ENCODE measurements around the gene RAB8B. TPM values are rescaled to one million over a fixed set of nuclear protein-coding genes. Genes with fewer than 3 reads are reported as not detected.

The RAB8B gene
- total RNA-seq, 1 donor from 2014 or later = 72.0 TPM

DNA sequence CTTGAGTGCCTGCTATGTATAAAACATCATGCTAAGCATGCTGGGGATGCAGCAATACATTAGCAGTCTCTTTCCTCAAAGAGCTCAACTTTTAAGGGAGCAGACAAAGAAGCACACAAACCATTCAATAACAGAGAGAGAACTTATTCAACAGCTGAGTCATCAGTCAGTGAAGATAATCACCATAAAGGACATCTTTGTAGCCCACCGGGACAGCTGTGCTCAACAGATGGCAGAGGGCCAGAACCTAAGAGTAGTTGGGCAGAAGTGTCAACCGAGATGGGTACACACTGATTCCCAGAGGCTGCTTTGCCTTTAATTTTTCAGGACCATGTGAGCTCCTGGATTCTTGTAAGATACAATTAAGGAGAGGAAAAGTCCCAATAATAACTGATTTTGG, 4.2 kb upstream of the RAB8B start:
- DNase-seq (ENCODE audit: low read depth, low spot score) = no peak

DNA sequence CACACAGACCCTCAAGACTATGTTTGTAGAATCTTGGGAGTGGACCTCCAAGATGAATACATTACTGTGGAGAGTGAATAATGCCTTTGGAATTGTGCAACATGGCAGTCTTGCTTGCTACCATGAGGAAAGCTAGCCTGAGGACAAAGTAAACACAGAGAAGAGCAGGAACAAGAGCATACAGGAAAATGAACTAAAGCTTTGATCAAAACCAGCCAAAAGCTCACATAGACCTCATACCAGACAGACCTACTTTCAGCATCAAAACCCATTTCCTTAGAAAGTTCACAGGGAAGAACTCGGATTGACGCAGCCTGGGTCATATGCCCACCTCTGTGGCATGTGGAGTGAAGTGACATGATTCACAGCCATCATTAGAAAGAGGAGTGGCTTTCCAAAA, 3.3 kb upstream of the RAB8B start:
- DNase-seq (ENCODE audit: low read depth, low spot score) = no peak

DNA sequence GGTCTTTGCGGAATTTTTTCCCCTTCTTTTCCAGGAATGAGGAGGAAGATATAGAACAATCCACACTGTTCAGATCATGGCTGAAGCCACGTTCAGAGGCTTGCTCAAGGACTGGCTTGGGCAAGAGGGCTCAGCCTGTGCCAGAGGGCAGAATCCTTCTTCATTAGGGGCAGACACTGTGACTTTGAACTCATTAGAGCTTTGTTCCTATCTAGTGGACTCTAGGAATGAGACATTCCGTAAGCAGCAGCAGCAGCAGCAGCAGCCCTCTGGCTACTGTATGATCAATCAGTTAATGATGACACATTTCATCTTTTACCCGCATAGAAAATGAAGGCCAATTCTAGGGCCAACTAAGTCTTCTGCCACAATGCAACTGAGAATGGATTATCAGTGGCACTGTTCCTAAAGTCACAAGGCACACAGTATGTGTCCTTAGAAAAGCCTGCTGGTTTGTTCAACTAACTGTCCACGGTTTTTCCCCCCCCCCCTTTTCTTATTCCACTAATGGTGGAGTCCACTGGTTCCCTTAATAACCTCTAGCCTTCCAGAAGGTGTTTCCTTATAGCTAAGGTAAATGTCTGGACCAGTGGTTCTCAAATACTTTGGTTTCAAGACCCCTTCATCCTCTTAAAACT, 1.7 kb upstream of the RAB8B start:
- no peak for DNase-seq (ENCODE audit: low read depth, low spot score)

DNA sequence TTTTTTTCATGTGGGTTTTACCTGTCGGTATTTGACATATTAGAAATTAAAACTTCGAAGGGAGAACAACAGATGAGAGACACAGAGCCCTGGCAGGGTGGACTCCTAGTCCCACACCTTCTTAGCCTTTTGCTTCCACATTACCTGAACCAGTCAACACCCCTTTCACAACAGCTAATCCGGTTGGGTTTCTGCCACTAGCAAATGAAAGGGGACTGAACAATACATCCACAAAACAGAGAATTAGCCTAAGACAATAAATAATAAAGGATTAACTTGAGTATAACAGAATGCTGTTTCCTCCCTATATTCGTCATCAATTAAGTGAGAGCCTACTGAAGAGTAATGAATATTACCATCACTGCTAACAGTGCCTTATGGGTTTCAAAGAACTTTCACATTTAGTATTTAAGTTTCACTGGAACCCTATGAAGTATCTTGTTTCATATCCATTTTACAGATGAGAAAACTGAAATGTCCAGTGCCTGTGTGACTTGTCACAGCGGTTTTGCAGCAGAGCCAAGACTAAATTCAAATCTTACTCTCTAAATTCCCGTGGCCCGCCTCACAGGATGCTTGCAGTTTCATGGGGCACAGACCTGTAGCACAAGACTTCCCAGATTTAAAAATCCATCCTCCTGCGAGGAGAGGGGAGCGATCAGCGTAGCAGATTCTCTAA, 1.0 kb upstream of the RAB8B start:
- no peak for DNase-seq (ENCODE audit: low read depth, low spot score)

DNA sequence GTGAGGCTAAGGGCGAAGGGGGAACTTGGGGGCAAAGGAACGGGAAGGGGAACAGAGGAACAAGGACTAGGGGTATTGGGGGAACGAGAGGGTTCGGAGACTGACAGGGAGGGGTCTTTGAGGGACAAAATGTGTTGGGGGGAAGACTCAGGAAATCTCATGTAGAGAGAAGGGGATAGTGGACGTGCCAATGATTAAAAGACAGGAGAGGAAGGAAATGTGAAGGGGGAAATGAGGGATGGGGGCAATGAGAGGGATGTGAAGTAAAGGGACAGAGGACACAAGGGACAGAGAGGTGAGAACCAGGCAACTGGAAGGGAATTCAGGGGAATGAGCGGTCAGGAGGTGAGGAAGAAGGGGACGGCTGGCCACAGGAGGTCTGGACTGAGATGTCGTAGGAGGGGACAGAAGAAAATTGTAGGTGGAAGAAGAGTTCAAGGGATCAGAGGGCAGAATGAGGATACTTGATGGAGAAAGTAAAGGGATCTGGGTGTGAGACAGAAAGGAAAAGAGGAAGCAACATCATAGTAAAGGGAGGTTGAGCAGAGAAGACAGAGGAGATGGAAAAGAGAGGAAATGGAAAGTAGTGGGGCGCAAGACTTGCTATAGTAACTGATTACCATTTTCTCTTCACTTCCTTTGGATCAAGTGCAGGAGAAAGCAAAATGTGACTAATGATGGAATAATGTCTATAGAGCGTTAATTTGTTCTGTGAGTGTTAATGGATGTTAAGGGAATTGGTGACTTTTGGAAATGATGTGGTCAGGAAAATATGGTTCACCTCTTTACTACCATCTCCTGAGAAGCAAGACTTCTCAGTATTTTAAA, 749 bp downstream of the RAB8B start:
- DNase-seq (ENCODE audit: low read depth, low spot score) = no peak

DNA sequence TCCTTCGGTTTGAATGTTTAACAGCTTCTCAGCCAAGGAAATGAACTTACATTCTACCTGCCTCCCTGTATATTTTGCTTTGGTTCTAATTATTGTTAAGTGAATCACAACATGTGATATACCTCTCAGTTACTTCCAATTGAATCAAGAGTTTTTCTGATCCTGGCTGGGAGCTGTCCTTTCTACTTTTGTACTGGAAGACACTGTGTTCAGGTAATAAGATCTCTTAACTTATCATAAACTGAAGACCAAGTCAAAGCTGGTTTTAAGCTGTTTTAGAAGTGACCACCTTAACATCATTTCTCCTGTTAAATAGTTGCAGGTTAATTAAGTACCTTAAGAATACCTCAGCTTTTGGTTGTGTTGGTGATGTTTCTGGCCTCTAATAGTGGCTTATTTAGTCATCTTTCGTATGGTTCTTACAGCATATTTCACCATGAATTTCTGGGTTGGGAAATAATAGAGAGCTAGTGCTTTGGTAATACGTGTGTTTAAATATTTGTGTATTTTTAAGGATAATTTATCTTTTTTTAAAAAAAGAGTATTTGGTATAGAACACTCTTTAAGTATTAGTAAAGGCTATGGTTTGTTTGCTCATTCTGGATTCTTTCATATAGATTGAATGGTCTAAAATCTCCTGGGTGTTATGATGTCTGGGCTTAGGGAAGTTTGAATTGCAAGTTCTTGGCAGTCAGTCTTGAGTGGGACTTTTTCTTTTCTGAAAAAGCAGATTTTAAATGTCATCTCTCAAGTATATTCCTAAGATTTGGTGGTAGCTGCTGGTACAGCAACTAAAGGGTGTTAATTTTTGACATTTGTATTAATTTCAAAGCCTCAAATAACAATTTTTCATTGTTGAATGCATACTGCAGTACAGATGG, 1.6 kb downstream of the RAB8B start:
- no peak for DNase-seq (ENCODE audit: low read depth, low spot score)

DNA sequence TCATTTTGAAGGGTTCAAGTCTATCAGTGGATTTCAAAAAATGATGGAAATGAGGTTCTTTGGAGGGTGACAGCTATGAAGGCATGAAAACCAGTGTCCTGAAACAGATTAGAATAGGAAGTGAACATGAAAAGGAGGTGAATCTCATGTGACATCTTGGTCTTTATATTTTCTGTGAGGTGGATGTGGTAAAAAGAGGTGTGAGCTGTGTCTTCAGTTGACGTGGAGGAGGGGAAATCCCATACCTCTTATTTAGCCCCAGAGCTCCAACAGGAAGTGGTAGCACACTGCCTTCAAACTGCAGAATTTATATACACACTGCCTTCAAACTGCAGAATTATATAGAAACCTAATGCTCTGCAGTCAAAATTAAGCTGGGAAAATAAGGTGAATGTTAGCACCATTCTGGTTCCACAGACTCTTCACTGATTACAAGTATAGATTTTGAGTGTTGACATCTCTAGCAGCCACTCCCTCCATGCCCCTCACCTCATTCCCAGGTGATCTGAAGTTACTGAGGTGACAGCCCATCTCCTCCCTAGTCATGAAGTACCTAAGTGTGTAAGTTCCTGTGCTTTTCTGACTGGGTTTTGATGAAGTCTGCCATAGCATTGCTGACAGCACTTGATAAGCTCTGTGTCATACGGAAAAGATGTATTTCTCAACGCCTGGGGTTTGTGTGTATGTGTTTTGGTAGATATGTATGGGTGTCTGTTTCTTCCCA, 2.7 kb downstream of the RAB8B start:
- DNase-seq (ENCODE audit: low read depth, low spot score) = no peak

DNA sequence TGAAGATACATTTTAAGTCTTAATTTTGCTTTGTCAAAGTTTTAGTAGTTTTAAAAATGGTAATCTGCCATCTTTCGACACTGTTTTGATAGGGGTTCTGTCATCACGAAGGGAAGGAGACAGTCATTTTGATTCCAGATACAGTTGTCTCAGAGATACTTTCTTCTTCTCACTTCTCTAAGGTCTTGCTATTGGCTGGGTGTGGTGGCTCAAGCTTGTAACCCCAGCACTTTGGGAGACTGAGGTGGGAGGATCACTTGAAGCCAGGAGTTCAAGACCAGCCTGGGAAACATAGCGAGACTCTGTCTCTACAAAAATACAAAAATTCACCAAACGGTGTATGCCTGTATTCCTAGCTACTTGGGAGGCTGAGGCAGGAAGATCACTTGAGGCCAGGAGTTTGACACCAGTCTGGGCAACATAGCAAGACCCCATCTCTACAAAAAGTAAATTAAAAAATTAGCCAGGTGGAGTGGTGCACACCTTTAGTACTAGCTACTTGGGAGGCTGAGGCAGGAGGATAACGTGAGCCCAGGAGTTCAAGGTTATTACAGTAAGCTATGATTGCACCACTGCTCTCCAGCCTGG, 3.3 kb downstream of the RAB8B start:
- no peak for DNase-seq (ENCODE audit: low read depth, low spot score)

DNA sequence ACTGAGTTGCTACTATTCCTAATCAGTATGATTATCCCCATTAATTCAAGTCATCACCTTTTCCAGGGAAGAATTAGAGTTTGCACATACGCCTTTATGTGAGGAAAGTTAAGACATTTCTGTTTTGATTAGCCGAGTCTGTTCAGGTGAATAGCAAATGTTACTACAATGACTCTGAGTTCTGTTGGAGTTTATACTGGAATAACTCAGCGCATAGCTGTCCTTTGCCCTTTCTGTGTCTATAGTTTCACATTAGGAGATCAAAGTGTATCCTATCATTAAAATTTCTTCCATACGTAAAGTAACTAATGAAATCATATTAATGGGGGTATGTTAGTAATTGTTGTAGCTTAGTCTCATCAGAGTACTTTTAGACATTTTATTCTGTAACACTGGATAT, 4.9 kb downstream of the RAB8B start:
- DNase-seq (ENCODE audit: low read depth, low spot score) = no peak

DNA sequence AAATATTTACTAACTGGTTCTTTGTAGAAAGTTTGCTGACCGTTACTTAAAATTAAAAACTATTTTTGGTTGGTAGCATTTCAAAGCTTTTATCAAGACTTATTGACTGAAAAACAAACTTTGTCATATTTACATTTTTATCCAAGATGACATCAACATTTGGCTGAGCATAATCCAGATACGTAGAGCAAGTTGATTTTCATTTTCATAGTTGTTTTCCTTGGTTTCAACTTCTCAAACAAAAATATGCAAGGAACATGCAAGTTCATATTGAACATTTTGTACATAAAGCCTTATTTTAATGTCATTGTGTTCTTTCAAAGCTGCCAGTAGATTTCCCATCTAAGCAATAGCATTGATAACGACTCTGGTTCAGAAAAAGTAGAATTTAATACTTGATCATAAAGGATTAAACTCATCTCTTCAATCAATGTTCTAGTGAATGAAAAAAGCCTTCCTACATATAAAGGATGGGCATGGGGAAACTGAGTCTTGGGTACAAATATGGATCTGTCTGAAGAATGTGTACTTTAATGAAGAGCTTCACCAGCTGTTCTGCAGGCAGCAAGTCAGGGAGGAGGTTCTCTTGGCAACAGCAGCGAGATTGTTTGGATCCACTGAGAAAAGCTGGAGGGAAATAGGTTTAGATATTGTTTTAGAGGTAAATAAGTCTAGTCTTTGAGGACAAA, 5.6 kb downstream of the RAB8B start:
- DNase-seq (ENCODE audit: low read depth, low spot score) = no peak

DNA sequence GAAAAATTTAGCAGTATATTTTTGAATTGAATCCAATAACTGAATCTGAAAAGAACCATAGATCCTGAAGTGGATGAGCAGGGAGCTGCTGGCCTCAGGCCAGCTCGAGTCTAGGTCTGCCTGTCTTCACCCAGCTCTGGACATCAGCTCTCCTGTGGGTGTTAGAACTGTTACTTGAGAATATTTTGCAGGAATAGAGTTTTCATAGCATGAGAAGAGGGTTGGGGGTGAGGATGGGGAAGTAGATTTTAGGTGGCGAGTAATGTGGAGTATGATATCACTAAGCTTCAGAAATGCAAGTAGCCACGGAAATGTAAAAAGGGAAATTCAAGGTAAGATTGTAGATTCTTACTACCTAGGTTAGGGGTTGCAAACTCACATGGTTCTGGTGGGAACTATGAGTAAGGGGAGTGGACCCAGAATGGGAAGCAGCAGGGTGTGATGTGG, 6.2 kb downstream of the RAB8B start:
- no peak for DNase-seq (ENCODE audit: low read depth, low spot score)

DNA sequence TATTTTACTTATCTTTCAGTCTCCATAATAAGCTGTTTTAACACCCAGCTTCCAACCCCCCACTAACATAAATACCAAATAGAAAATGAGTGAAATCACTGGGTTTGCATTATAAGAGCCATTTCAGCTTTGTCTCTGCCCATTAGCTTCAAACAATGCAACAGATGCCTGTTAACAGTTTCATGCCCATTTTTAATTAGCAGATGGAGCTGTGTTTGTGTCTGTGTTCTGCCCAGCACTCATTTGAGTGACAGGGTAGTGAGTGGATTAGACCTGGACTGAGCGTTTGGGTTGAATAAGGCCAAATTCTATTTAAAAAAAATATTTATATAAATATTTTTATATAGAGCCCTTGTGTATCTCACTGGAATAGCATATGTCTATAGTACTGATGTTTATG, 7.4 kb downstream of the RAB8B start:
- DNase-seq (ENCODE audit: low read depth, low spot score) = no peak

DNA sequence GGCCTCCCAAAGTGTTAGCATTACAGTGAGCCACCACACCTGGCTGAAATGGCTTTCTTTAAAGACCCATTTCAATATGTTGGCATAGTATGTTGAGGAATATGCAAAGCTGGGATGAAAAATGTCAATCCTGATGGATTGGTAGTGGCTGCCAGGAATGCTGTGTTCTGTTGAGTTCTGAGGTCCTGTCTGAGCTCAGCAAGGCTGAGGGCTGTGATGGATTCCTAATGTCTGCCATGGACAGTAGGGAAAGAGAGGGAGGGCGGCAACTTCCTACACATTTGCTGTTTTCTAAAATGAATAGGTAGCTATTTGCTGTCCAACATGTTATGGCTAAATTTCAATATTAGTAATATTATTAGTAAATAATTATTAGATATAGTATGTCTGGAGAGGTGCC, 8.2 kb downstream of the RAB8B start:
- DNase-seq (ENCODE audit: low read depth, low spot score) = no peak

DNA sequence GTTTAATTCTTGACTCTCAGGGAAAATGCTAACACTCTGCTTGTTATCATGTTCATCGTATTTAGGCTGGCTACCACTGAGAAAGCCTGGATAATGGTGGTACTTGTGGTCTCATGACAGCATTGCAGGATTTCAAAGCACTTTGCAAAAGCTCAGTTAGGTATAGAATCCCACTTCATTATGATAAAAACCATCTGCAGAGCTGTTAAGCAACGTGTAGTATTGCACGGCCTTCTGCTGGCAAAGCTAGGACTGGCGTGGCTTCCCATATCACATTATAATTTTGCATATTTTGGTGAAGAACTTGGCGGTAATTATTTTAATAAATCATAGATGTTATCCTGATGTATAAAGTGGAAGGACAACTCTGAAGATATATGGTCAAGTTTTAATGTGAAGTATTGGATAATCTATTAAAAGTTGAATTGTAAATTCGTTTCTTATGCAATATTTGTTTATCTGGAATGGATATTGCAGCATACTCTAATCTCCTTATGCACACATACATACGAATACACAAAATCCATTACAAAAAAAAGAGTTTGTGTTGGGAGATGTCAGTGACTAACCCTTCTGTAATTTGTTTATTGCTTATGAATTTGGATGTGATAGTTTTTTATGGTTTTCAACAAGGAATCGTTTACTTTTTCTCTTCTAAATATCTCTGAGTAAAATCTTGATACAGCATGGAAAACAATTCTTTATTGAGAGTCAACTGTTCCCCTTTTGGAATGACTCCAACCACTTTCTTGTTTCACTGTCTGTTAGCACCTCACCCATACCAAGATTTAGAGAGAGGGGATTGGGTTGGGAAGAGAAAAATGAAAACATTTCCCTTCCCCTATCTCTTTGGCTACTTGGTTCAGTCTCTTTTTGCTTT, 9.2 kb downstream of the RAB8B start:
- no peak for DNase-seq (ENCODE audit: low read depth, low spot score)

DNA sequence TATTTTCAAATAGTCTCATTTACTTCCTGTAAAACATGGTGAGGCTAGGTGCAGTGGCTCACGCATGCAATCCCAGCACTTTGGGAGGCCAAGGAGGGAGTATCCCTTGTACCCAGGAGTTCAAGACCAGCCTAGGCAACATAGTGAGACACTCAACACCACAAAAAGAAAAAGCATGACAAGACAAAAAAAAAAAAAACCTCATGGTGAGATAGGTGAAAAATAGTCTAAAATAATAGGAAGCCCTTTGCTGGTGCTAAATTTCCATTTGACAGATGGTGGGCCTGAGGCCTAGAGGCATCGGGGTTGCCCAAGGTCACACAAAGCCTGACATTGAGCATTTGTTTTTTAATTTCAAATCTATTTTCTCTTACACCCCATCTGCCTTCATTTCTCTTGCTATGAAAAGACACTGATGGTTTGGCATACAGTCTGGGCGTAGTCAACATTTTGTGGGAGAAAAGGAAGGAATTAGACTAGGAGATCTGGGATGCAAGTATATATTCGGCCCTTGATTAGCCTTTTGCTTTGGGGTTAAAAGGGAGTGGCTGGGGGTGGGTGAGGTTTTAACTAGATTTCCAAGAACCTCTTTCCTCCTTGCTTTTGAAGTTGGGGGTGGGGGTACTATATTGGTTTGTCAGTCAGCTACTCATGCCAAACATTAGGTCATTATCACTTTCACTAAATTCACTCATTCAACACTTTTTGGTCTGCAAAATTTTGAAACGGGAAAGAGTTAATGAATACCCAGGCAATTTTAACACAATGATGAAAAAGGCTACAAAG, 11.3 kb downstream of the RAB8B start:
- DNase-seq (ENCODE audit: low read depth, low spot score) = no peak

DNA sequence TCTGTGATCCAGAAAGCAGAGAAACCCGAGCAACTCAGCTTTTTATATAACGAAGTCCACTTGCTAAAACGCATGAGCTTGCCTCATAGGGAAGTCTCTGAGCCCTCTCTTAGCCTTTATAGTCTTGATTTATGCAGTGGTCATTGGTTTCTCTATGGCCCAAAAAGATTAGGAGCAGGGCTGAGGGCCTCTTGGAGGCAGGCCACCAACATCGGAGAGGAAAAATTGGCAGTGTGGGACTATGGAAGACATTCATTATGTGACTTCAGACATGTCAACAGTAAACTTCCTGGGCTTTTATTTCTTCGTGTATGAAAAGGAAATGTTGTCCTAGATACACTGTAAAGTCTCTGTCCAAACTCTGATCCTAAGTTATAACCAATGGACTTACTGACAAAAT, 13.5 kb downstream of the RAB8B start:
- no peak for DNase-seq (ENCODE audit: low read depth, low spot score)

DNA sequence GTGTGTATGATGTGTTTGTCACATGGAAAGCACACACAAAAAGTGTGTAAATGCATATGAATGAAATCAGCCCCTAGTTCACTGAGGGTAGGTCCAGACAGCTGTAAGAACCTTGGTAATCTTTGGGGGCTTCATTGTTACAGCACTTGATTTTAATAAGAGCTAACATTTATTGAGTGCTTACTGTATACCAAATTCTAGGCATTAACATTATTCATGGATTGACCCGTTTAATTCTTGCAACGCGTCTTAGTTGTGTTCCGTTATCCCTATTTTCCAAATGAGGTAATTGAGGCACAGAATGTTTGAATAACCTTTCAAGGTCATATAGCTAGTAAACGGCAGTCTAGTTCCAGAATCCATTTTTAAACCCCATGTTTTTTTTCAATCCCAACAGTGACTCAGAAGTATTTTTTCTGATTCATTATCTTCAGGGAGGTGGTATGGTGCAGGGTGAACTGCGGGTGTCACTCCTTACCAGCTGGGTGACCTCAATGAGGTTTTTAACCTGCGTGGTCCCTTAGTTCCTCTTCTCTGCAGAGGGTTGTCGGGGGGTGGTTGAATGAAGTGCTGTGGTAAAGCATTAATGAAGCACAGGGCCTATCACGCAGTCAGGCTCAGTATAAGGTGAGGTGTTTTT, 14.2 kb downstream of the RAB8B start:
- DNase-seq (ENCODE audit: low read depth, low spot score) = no peak

DNA sequence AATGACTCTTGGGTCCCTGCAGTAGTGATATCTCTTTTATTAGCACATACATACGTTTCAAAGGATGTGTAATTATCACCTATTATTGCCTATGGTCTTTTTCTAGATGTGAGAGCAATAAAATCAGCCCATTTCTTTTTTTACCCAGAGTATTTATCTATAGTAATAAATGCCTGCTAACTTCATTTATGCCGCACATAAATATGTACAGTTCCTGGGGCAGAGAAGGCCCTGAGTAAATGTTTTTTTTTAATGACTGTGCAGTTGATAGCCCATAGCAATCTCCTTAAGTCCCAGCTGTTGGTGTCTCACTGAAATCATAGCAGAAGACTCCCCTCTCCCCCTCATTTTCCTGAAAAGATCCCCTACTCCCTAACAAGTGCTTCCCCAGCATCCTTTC, 16.7 kb downstream of the RAB8B start:
- DNase-seq (ENCODE audit: low read depth, low spot score) = no peak

All from pulmonary artery endothelial cell (primary cell).